Measurements from ENCODE around the gene TTK.

TTK gene

DNA sequence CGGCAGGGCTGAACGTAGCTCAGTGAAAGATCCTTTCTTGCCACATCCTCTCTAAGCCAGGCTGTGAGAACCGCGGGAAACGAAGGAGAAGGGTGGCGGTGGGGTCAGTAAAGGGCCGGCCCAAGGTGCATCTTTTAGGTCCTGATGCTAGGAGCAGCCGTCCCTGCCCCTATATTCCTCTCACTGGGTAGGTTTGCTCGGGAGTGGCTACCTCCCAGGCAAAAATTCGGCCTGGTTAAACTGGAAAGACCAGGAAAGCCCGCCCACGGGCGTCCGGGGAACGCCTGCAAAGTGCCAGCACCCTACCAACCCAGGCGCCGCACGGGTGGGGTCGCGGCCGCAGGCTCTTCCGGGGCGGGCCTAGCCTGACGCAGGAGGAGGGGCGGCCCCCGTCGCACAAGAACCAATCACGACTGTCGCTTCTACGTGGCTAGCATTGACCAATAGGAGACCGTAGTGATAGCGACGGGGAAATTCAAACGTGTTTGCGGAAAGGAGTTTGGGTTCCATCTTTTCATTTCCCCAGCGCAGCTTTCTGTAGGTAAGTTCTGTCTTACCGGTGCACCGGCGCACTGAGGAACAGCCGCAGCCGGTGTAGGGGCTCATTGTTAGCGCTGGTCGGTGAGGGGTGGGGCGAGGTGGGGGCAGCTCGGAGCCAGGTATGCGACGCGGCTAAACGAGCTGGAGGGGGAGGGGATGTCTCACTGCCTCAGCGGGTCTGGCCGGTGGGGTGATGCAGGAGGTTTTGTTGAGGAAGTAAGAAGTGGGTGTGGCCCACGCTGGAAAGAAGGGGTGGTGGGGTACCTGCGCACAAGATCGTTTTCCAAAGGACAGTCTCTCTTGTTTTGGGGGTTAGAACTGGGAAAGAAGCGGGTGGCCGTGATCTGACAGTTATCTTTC lies at the start of gene TTK:
TSS of gene TTK (plus strand) at position 477 of the 900 bp plus-strand sequence. CDS start 1,195 bp downstream, outside the sequence.
- Mint-ChIP-seq H3K4me1 (ENCODE audit: low read depth) (peaks cover 38% of the 10 kb centered on the region), H3K27me3 (ENCODE audit: low read depth) (peaks cover 10% of the 10 kb centered on the region)

DNA sequence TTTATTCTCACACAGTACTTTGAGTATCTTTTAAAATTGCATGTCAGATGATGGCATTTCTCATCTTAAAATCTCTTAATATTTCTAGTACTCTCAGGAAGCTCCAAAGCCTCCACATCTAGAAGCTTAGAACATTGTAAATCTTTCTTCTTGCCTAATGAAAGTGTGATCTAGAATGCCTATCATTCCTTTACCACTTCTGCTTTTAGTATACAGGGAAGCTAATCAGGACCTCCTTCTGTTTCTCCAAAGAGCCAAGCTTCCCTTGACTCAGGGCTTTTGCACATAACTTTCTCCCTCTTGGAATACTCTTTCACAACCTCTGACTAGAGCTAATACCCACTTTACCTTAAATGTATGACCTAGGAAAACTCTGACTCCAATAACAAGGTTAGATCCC lies 49.6 kb upstream of the TTK start:
- H3K27ac Mint-ChIP-seq: no peak overlapping the region
- no peaks in the 10 kb centered on the region for H3K9me3 Mint-ChIP-seq
- no peaks in the 10 kb centered on the region for H3K4me1 Mint-ChIP-seq (ENCODE audit: low read depth)
- H3K36me3 Mint-ChIP-seq (ENCODE audit: low read depth): no peaks in the 10 kb centered on the region
- no peak overlapping the region for H3K4me3 Mint-ChIP-seq
- peaks cover 22% of the 10 kb centered on the region for H3K27me3 Mint-ChIP-seq (ENCODE audit: low read depth)

More for the DNA sequence above, at the start of gene TTK:
- H3K27ac Mint-ChIP-seq: peak within 1 kb of the TSS; percentile 96
- H3K9me3 Mint-ChIP-seq: no peaks in the 10 kb centered on the region
- peak within 1 kb of the TSS; percentile 90 for H3K4me3 Mint-ChIP-seq
- peaks cover 15% of the 10 kb centered on the region for H3K36me3 Mint-ChIP-seq (ENCODE audit: low read depth)

DNA sequence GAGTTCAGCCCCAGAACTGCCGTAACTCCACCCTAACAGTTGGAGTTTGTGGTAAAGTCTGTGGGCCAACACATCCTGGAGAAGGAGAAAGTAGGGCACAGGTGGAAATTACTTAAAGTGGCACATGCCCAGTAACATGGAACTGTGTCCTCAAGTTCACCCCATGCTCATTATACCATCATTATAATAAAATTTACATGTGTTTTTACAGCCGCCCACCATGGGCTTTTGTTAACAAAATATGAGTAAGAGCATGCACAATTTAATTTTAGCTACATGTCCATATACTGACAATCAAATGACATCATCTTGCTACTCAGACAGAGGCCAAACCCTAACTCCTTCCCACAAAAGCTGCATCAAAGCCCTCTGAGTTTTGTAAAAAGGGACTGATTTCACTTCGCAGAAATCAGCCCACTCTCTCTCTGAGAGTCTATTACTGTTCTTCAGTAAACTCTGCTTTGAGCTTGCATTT lies 39.8 kb upstream of the TTK start:
- H3K27ac Mint-ChIP-seq: no peak overlapping the region
- no peaks in the 10 kb centered on the region for H3K4me1 Mint-ChIP-seq (ENCODE audit: low read depth)
- no peak overlapping the region for H3K4me3 Mint-ChIP-seq
- peaks cover 18% of the 10 kb centered on the region for H3K27me3 Mint-ChIP-seq (ENCODE audit: low read depth)
- H3K36me3 Mint-ChIP-seq (ENCODE audit: low read depth): peaks cover 4% of the 10 kb centered on the region
- peaks cover 15% of the 10 kb centered on the region for H3K9me3 Mint-ChIP-seq

DNA sequence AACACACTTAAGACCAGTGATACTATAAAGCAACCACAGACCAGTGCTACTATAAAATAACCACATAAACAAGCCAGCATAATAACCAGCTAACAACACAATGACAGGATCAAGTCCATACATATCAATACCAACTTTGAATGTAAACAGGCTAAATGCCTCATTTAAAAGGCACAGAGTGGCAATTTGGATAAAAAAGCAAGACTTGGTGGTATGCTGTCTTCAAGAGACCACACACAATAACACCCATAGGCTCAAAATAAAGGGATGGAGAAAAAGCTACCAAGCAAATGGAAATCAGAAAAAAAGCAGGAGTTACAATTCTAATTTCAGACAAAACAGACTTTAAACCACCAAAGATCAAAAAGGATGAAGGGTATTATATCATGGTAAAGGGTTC lies 37.3 kb upstream of the TTK start:
- H3K4me1 Mint-ChIP-seq (ENCODE audit: low read depth): no peaks in the 10 kb centered on the region
- H3K36me3 Mint-ChIP-seq (ENCODE audit: low read depth): peaks cover 4% of the 10 kb centered on the region
- H3K9me3 Mint-ChIP-seq: peaks cover 18% of the 10 kb centered on the region
- no peak overlapping the region for H3K27ac Mint-ChIP-seq
- peaks cover 8% of the 10 kb centered on the region for H3K27me3 Mint-ChIP-seq (ENCODE audit: low read depth)
- H3K4me3 Mint-ChIP-seq: no peak overlapping the region

DNA sequence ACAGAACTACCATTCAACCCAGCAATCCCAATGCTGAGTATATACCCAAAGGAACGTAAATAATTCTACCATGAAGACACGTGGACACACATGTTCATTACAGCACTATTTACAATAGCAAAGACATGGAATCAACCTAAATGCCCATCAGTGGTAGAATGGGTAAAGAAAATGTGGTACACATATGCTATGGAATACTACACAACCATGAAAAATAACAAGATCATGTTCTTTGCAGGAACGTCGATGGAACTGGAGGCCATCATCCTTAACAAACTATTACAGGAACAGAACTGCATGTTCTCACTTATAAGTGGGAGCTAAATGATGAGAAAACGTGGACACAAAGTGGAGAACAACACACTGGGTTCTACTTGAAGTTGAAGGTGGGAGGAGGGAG lies 34.7 kb upstream of the TTK start:
- H3K36me3 Mint-ChIP-seq (ENCODE audit: low read depth): peaks cover 4% of the 10 kb centered on the region
- peaks cover 4% of the 10 kb centered on the region for H3K27me3 Mint-ChIP-seq (ENCODE audit: low read depth)
- H3K27ac Mint-ChIP-seq: no peak overlapping the region
- H3K9me3 Mint-ChIP-seq: peaks cover 18% of the 10 kb centered on the region
- no peaks in the 10 kb centered on the region for H3K4me1 Mint-ChIP-seq (ENCODE audit: low read depth)
- H3K4me3 Mint-ChIP-seq: no peak overlapping the region

DNA sequence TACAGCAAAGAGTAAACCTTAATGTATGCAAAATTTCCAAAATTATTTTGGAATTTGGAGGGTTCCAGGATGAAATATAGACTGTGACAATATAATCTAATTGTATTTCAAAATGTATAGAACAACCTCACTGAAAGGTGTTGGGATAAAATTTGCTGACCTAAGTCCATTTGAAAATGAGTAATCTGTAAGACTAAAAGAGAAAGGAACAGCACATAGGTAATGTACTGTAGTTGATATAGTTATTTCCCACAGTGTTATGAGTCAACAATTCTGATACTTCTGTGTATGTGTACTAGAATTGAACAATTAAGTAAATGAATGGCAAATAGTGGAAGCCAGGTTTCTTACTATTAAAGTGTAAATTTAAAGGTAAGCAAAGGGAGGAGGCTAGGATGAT lies 33.3 kb upstream of the TTK start:
- Mint-ChIP-seq H3K9me3 (peaks cover 18% of the 10 kb centered on the region), H3K27me3 (ENCODE audit: low read depth) (peaks cover 9% of the 10 kb centered on the region), H3K27ac (no peak overlapping the region), H3K4me3 (no peak overlapping the region), H3K36me3 (ENCODE audit: low read depth) (peaks cover 4% of the 10 kb centered on the region), H3K4me1 (ENCODE audit: low read depth) (no peaks in the 10 kb centered on the region)

DNA sequence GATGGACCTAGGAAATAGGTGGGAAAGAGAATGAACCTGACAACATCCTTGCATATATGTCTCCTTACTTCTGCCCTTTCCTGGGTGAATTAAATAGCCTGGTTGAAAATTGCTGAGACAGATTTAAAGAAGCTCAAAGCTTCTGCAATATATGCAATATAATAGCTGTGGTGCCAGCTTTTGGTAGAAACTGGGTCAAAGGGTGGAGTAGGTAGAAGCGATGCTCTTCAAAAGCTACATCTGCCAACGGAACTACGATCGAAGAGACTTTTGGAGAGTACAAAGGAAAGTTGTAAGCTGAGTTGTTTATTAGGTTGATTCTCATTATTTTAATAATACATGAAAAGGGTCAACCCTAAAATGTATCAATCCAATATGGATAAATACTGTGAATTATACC lies 22.8 kb upstream of the TTK start:
- Mint-ChIP-seq H3K27me3 (ENCODE audit: low read depth) (peaks cover 16% of the 10 kb centered on the region), H3K9me3 (no peaks in the 10 kb centered on the region), H3K27ac (no peak overlapping the region), H3K36me3 (ENCODE audit: low read depth) (no peaks in the 10 kb centered on the region), H3K4me1 (ENCODE audit: low read depth) (peaks cover 2% of the 10 kb centered on the region), H3K4me3 (no peak overlapping the region)

DNA sequence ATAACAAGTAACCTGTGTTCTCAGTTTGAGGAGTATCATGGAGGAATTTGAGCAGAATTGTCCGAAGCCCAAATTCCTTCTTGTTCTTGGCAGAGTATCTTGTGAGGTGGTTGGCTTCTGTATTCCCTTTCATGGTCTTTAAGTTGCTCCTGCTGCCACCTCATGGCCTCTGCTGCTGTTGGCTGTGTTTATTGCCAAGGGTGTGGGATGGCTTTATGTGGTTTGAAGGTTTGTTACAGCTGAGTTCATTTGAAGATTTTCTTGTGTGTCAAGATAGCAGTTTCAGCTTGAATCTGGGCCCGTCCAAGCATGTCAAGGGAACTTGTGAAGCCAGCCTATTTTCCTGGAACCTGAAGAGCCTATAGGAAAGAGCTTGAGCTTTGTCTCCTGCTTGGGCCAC lies 20.2 kb upstream of the TTK start:
- H3K36me3 Mint-ChIP-seq (ENCODE audit: low read depth): no peaks in the 10 kb centered on the region
- H3K4me1 Mint-ChIP-seq (ENCODE audit: low read depth): peaks cover 2% of the 10 kb centered on the region
- H3K4me3 Mint-ChIP-seq: no peak overlapping the region
- no peaks in the 10 kb centered on the region for H3K9me3 Mint-ChIP-seq
- H3K27me3 Mint-ChIP-seq (ENCODE audit: low read depth): peaks cover 10% of the 10 kb centered on the region
- H3K27ac Mint-ChIP-seq: no peak overlapping the region

DNA sequence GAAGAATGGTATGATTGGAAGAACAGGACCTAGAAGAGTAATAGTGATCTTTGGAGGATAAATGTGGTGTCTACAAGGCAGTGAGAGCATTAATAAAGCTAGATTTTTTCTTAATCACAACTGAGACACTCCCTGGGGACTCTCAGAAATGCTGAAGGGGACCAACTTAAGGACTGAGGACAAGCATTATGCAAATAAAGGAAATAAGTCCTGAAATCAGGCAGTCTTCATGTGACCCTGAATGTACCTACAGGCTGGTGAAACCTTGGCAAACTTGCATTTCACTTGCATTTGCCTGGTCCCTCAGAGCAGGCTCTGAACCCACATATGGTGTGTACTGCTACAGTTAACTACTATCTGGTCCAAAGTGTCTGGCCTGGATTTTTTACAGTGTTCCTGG lies 19.3 kb upstream of the TTK start:
- Mint-ChIP-seq H3K27ac (no peak overlapping the region), H3K36me3 (ENCODE audit: low read depth) (no peaks in the 10 kb centered on the region), H3K27me3 (ENCODE audit: low read depth) (peaks cover 10% of the 10 kb centered on the region), H3K9me3 (no peaks in the 10 kb centered on the region), H3K4me1 (ENCODE audit: low read depth) (peaks cover 2% of the 10 kb centered on the region), H3K4me3 (no peak overlapping the region)

DNA sequence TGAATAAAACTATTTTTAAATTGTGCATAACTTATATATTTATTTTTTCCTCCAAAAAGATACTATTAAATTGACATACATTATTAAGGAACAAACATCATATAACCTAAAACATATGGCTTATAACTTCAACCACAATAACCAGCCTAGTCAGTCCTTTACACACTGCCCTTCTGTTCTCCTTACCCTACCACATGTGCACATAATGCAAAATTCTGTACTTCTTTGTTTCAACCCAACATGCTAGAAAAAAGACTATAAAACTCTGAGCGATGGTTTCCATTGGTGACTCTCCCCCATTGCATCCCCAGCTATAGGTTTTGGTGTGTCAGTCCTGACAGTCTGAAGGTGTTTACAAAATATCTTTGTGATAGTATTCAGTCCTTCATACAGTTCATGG lies 14.8 kb upstream of the TTK start:
- Mint-ChIP-seq H3K4me1 (ENCODE audit: low read depth) (no peaks in the 10 kb centered on the region), H3K27ac (no peak overlapping the region), H3K9me3 (no peaks in the 10 kb centered on the region), H3K4me3 (no peak overlapping the region), H3K27me3 (ENCODE audit: low read depth) (no peaks in the 10 kb centered on the region), H3K36me3 (ENCODE audit: low read depth) (no peaks in the 10 kb centered on the region)

DNA sequence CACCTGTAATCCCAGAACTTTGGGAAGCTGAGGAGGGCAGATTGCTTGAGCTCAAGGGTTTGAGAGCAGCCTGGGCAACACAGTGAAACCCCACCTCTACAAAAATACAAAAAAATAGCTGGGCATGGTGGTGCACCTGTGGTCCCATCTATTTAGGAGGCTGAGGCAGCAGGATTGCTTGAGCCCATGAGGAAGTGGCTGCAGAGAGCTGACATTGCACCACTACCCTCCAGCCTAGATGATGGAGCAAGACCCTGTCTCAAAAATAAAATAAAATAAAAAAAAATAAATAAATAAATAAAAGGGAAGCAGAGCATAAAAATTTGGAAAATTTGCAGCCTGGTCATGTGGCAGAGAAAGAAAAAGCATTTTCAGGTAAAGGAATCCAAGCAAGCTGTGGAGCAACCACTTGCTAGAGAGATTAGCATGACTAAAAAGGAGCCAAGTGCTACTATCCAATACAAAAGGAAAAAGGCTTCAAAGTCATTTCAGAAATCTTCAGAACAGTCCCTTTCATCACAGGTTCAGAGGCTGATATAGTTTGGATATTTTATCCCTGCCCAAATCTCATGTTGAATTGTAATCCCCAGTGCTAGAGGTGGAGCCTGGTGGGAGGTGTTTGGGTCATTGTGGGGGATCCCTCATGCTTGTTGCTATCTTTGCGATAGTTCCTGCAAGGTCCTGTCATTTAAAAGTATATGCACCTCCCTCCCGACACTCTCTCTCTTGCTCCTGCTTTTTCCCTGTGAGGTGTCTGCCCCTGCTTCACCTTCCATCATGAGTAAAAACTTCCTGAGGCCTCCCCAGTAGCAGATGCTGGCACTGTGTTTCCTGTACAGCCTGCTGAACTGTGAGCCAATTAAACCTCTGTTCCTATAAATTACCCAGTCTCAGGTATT lies 11.2 kb upstream of the TTK start:
- Mint-ChIP-seq H3K36me3 (ENCODE audit: low read depth) (no peaks in the 10 kb centered on the region), H3K4me1 (ENCODE audit: low read depth) (no peaks in the 10 kb centered on the region)

DNA sequence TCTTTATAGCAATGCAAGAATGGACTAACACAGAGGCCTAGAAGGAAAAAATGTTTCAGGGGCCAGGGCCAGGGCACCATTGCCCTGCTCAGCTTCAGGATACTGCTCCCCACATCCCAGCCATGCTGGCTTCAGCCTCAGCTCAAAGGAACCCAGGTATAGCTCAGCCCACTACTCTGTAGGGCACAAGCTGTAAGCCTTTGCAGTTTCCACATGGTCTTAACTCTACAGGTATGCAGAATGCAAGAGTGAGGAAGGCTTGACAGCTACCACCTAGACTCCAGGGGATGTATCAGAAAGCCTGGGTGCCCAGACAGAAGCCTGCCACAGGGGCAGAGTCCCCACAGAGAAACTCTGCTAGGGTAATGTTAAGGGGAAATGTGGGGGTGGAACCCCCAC lies 10.5 kb upstream of the TTK start:
- Mint-ChIP-seq H3K4me1 (ENCODE audit: low read depth) (no peaks in the 10 kb centered on the region), H3K4me3 (no peak overlapping the region), H3K27ac (no peak overlapping the region), H3K36me3 (ENCODE audit: low read depth) (no peaks in the 10 kb centered on the region), H3K27me3 (ENCODE audit: low read depth) (peaks cover 30% of the 10 kb centered on the region), H3K9me3 (no peaks in the 10 kb centered on the region)

More for the DNA sequence above, 11.2 kb upstream of the TTK start:
- Mint-ChIP-seq H3K4me3 (no peak overlapping the region), H3K27me3 (ENCODE audit: low read depth) (peaks cover 23% of the 10 kb centered on the region), H3K27ac (no peak overlapping the region), H3K9me3 (no peaks in the 10 kb centered on the region)

DNA sequence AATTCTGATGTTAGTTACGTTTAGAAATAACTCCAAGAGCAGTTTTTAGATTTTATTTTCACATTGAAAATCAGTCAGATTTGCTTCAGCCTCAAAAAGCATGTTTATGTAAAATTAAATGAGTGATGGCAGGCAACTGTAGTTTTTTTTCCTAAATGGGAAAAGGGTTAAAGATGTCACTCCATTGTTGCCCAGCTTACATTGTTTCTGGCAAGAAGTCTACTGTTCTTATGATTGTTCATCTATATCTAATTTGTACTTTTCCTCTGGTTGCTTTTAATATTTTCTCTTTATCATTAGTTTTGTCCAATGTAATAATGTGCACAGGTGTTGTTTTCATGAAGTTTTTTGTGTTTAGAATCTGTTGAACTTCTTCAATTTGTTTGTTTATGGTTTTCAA lies 6.7 kb upstream of the TTK start:
- no peak overlapping the region for H3K27ac Mint-ChIP-seq
- no peaks in the 10 kb centered on the region for H3K36me3 Mint-ChIP-seq (ENCODE audit: low read depth)
- H3K9me3 Mint-ChIP-seq: no peaks in the 10 kb centered on the region
- no peak overlapping the region for H3K4me3 Mint-ChIP-seq
- peaks cover under 1% of the 10 kb centered on the region for H3K4me1 Mint-ChIP-seq (ENCODE audit: low read depth)
- H3K27me3 Mint-ChIP-seq (ENCODE audit: low read depth): peaks cover 40% of the 10 kb centered on the region

DNA sequence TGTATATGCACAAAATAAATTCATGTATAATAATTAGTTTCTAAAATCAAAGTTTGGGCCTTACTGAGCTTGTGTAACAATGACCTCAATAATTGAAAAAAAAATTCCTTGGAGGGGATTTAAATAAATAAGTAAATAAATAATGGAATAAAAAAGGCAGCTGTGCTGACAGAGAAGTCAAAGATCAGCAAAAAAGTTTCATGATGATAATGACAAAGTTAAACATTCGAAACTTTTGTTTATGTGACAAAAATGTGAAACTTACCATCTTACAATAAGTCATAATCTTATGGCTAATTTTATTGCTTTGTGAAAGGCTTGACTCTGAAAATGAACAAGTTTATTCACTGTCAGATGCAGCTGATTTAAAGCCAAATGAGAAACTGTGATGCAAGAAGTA lies 3.1 kb upstream of the TTK start:
- H3K4me3 Mint-ChIP-seq: no peak overlapping the region
- peaks cover 4% of the 10 kb centered on the region for H3K36me3 Mint-ChIP-seq (ENCODE audit: low read depth)
- no peaks in the 10 kb centered on the region for H3K9me3 Mint-ChIP-seq
- peaks cover 29% of the 10 kb centered on the region for H3K4me1 Mint-ChIP-seq (ENCODE audit: low read depth)
- H3K27me3 Mint-ChIP-seq (ENCODE audit: low read depth): peaks cover 30% of the 10 kb centered on the region
- H3K27ac Mint-ChIP-seq: no peak overlapping the region

DNA sequence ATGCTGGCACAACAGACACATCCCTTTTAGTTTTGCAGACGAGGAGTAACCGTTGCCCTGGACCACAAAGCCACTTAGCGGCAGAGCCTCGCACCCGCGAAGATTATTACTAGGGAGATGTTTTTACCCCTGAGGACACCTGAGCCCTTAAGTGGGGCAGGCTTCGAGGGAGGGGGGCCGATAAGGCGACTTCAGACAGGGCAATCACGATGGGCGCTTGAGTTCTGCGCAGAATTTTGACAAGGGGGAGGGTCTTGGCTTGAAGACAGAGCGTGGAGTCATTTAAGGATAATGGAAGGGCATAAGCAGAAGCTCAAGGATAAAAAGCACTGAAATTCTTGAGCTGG lies 650 bp upstream of the TTK start:
- H3K27me3 Mint-ChIP-seq (ENCODE audit: low read depth): peaks cover 12% of the 10 kb centered on the region
- no peaks in the 10 kb centered on the region for H3K9me3 Mint-ChIP-seq

More for the DNA sequence above, 650 bp upstream of the TTK start:
- H3K4me3 Mint-ChIP-seq: peak overlapping the region; percentile 90
- H3K36me3 Mint-ChIP-seq (ENCODE audit: low read depth): peaks cover 11% of the 10 kb centered on the region
- H3K27ac Mint-ChIP-seq: peak overlapping the region; percentile 96
- H3K4me1 Mint-ChIP-seq (ENCODE audit: low read depth): peaks cover 38% of the 10 kb centered on the region
